OCI-LY1 (cell line): Measurements from ENCODE around the gene CORO2B.

Experiments used
- H2AFZ ChIP-seq: fragments of 200-600 bp; sonication (generic), shearing (Covaris generic); 2 replicates; pipeline ENCODE4 v1.6.0; 2014; ENCODE audit warnings: antibody characterized with exemption, mild to moderate bottlenecking, low read length
- H3F3A ChIP-seq: fragments of 200-600 bp; sonication (generic), shearing (Covaris generic); 2 replicates; pipeline ENCODE4 v1.6.0; 2014; ENCODE audit warnings: mild to moderate bottlenecking, antibody characterized with exemption, low read length, moderate library complexity; ENCODE audit not compliant: insufficient read depth
- H3K27ac ChIP-seq: fragments of 200-600 bp; sonication (generic); 2 replicates; pipeline ENCODE4 v1.5.1; 2014; ENCODE audit warnings: low read length, mixed run types, mild to moderate bottlenecking, low read depth; ENCODE audit not compliant: poor library complexity, severe bottlenecking
- H3K27me3 ChIP-seq: fragments of 200-600 bp; sonication (generic); 2 replicates; pipeline ENCODE4 v1.6.0; 2014; ENCODE audit warnings: antibody characterized with exemption, mild to moderate bottlenecking, low read length, moderate library complexity; ENCODE audit not compliant: insufficient read depth
- H3K36me3 ChIP-seq: fragments of 200-600 bp; sonication (generic); 2 replicates; pipeline ENCODE4 v1.6.1; 2014; ENCODE audit warnings: mild to moderate bottlenecking, antibody characterized with exemption, low read length, moderate library complexity, mixed read lengths; ENCODE audit not compliant: insufficient read depth
- H3K4me1 ChIP-seq: fragments of 200-600 bp; sonication (generic); 2 replicates; pipeline ENCODE4 v1.5.1; 2014; ENCODE audit warnings: mild to moderate bottlenecking, low read length, moderate library complexity; ENCODE audit not compliant: insufficient read depth, severe bottlenecking
- H3K4me2 ChIP-seq: fragments of 200-600 bp; sonication (generic), shearing (Covaris generic); 2 replicates; pipeline ENCODE4 v1.6.1; 2014; ENCODE audit warnings: low read length
- H3K4me3 ChIP-seq: fragments of 200-600 bp; sonication (generic); 2 replicates; pipeline ENCODE4 v1.5.1; 2014; ENCODE audit warnings: low read length, low read depth, mild to moderate bottlenecking, mixed read lengths; ENCODE audit not compliant: poor library complexity, severe bottlenecking
- H3K79me2 ChIP-seq: fragments of 200-600 bp; shearing (Covaris generic); 2 replicates; pipeline ENCODE4 v1.6.1; 2016; ENCODE audit warnings: mixed run types, low read length, mixed read lengths; ENCODE audit not compliant: insufficient read depth
- H3K9ac ChIP-seq: fragments of 200-600 bp; sonication (generic), shearing (Covaris generic); 2 replicates; pipeline ENCODE4 v1.6.1; 2014; ENCODE audit warnings: mild to moderate bottlenecking, low read length, mixed read lengths
- H3K9me2 ChIP-seq: fragments of 200-600 bp; sonication (generic), shearing (Covaris generic); 2 replicates; pipeline ENCODE4 v1.6.1; 2014; ENCODE audit warnings: low read depth, mild to moderate bottlenecking, low read length, mixed read lengths
- H3K9me3 ChIP-seq: fragments of 200-600 bp; shearing (Covaris generic); 2 replicates; pipeline ENCODE4 v1.6.1; 2014; ENCODE audit warnings: low read length, mixed read lengths
- H4K20me1 ChIP-seq: fragments of 200-600 bp; sonication (generic), shearing (Covaris generic); 2 replicates; pipeline ENCODE4 v1.6.0; 2016; ENCODE audit warnings: mild to moderate bottlenecking, low read length; ENCODE audit not compliant: insufficient read depth
- EZH2 ChIP-seq: fragments of 200-600 bp; sonication (generic), shearing (Covaris generic); IDR thresholded peaks from 2 replicates; pipeline ENCODE4 v1.8.0; 2017; ENCODE audit warnings: borderline replicate concordance, mixed run types, mild to moderate bottlenecking, antibody characterized with exemption, low read length, moderate library complexity, mixed read lengths
- TF ChIP-seq, protein P1 (sequence below): fragments of 200-600 bp; sonication (generic), shearing (Covaris generic); IDR thresholded peaks from 2 replicates; pipeline ENCODE4 v1.5.1; 2017; ENCODE audit warnings: mild to moderate bottlenecking, antibody characterized with exemption, low read length, moderate library complexity, mixed read lengths

The CORO2B gene

GRCh38 chr15:68559345-68560310 is 19.2 kb upstream of the CORO2B start:
- H3F3A ChIP-seq: no peaks in the 10 kb centered on the region
- H3K27me3 ChIP-seq: no peaks in the 10 kb centered on the region
- no peaks in the 10 kb centered on the region for H3K9me3 ChIP-seq
- no peak overlapping the region for H3K9ac ChIP-seq
- no peaks in the 10 kb centered on the region for H3K9me2 ChIP-seq
- H3K4me3 ChIP-seq: peak overlapping the region; percentile 29
- no peaks in the 10 kb centered on the region for H3K36me3 ChIP-seq
- no peaks in the 10 kb centered on the region for H3K79me2 ChIP-seq
- peak overlapping the region; percentile 36 for H3K4me2 ChIP-seq
- H2AFZ ChIP-seq: no peak overlapping the region
- no peak overlapping the region for H3K27ac ChIP-seq
- peaks cover 29% of the 10 kb centered on the region for H3K4me1 ChIP-seq
- H4K20me1 ChIP-seq: no peaks in the 10 kb centered on the region
- TF ChIP-seq, protein P1, sequence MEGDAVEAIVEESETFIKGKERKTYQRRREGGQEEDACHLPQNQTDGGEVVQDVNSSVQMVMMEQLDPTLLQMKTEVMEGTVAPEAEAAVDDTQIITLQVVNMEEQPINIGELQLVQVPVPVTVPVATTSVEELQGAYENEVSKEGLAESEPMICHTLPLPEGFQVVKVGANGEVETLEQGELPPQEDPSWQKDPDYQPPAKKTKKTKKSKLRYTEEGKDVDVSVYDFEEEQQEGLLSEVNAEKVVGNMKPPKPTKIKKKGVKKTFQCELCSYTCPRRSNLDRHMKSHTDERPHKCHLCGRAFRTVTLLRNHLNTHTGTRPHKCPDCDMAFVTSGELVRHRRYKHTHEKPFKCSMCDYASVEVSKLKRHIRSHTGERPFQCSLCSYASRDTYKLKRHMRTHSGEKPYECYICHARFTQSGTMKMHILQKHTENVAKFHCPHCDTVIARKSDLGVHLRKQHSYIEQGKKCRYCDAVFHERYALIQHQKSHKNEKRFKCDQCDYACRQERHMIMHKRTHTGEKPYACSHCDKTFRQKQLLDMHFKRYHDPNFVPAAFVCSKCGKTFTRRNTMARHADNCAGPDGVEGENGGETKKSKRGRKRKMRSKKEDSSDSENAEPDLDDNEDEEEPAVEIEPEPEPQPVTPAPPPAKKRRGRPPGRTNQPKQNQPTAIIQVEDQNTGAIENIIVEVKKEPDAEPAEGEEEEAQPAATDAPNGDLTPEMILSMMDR: peak; percentile 92
- no peak for TF ChIP-seq EZH2

GRCh38 chr15:68560501-68561113 is 18.2 kb upstream of the CORO2B start:
- TF ChIP-seq, protein P1: no peak
- no peak for TF ChIP-seq EZH2
- Histone ChIP-seq H2AFZ (no peak overlapping the region), H3K4me2 (no peak overlapping the region; the same call in 1 of the 2 replicates), H3K27me3 (no peaks in the 10 kb centered on the region), H4K20me1 (no peaks in the 10 kb centered on the region), H3K9ac (no peak overlapping the region), H3K4me1 (peaks cover 29% of the 10 kb centered on the region), H3K9me2 (no peaks in the 10 kb centered on the region), H3K79me2 (no peaks in the 10 kb centered on the region), H3K9me3 (no peaks in the 10 kb centered on the region), H3K4me3 (no peak overlapping the region), H3K36me3 (no peaks in the 10 kb centered on the region), H3F3A (no peaks in the 10 kb centered on the region), H3K27ac (no peak overlapping the region)

- no peaks in the 10 kb centered on the region for H3K36me3 ChIP-seq
- H3K79me2 ChIP-seq: no peaks in the 10 kb centered on the region
- no peak for TF ChIP-seq EZH2
- TF ChIP-seq, protein P1: no peak
- no peaks in the 10 kb centered on the region for H3K9me2 ChIP-seq
- no peak overlapping the region for H3K4me3 ChIP-seq
- H3K27ac ChIP-seq: no peak overlapping the region
- no peak overlapping the region for H3K4me2 ChIP-seq
- no peaks in the 10 kb centered on the region for H3K9me3 ChIP-seq
- H3K4me1 ChIP-seq: peaks cover 29% of the 10 kb centered on the region
- no peaks in the 10 kb centered on the region for H4K20me1 ChIP-seq
- no peak overlapping the region for H3K9ac ChIP-seq
- no peaks in the 10 kb centered on the region for H3K27me3 ChIP-seq
- H2AFZ ChIP-seq: no peak overlapping the region
- H3F3A ChIP-seq: no peaks in the 10 kb centered on the region
Observed at GRCh38 chr15:68561171-68561900, 17.5 kb upstream of the CORO2B start.
